Measurements from ENCODE around the gene CDO1. TPM values are rescaled to one million over a fixed set of nuclear protein-coding genes. Genes with fewer than 3 reads are reported as not detected.

Gene CDO1
- total and polyA plus RNA-seq, 9 of the 15 experiments (the other 6 are each of a cell fraction or from before 2014, with no cell fraction given): 0.16 to 0.22 TPM; not detected in 7

DNA sequence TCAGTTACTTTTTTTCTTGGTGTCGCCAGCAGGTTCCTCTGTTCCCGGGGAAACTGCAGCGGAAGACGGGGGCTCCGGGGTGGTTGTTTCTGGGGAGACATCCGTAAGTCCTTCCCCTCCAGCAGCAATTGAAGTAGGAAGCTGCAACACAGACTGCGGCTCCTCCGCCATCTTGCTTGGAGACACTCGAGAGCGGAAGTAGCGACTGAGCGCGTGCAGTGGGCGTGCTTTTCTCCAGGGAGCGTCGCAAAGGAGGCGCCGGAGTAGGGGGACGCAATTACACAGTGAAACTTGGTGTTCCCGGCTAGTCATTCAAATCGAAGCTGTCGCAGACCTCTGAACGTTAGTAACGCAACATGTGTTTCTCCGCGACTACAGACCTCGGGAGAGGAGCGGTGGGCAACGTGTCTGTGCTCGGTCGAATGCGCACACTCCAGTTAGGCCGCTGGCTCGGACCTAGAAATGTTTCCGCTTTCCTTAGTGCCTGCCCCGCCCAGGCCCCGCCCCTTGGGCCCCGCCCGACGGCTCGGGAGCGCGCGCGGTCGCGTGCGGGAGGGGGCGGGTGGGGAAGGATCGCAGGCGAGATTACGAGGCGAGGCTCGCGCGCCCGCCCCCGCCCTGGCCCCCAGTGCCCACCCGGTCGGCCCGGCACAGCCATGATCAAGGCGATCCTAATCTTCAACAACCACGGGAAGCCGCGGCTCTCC lies 25.1 kb upstream of the CDO1 start, which contains the start of the genes AP3S1 and ATG12 (continued):
- TF ChIP-seq, protein P1, sequence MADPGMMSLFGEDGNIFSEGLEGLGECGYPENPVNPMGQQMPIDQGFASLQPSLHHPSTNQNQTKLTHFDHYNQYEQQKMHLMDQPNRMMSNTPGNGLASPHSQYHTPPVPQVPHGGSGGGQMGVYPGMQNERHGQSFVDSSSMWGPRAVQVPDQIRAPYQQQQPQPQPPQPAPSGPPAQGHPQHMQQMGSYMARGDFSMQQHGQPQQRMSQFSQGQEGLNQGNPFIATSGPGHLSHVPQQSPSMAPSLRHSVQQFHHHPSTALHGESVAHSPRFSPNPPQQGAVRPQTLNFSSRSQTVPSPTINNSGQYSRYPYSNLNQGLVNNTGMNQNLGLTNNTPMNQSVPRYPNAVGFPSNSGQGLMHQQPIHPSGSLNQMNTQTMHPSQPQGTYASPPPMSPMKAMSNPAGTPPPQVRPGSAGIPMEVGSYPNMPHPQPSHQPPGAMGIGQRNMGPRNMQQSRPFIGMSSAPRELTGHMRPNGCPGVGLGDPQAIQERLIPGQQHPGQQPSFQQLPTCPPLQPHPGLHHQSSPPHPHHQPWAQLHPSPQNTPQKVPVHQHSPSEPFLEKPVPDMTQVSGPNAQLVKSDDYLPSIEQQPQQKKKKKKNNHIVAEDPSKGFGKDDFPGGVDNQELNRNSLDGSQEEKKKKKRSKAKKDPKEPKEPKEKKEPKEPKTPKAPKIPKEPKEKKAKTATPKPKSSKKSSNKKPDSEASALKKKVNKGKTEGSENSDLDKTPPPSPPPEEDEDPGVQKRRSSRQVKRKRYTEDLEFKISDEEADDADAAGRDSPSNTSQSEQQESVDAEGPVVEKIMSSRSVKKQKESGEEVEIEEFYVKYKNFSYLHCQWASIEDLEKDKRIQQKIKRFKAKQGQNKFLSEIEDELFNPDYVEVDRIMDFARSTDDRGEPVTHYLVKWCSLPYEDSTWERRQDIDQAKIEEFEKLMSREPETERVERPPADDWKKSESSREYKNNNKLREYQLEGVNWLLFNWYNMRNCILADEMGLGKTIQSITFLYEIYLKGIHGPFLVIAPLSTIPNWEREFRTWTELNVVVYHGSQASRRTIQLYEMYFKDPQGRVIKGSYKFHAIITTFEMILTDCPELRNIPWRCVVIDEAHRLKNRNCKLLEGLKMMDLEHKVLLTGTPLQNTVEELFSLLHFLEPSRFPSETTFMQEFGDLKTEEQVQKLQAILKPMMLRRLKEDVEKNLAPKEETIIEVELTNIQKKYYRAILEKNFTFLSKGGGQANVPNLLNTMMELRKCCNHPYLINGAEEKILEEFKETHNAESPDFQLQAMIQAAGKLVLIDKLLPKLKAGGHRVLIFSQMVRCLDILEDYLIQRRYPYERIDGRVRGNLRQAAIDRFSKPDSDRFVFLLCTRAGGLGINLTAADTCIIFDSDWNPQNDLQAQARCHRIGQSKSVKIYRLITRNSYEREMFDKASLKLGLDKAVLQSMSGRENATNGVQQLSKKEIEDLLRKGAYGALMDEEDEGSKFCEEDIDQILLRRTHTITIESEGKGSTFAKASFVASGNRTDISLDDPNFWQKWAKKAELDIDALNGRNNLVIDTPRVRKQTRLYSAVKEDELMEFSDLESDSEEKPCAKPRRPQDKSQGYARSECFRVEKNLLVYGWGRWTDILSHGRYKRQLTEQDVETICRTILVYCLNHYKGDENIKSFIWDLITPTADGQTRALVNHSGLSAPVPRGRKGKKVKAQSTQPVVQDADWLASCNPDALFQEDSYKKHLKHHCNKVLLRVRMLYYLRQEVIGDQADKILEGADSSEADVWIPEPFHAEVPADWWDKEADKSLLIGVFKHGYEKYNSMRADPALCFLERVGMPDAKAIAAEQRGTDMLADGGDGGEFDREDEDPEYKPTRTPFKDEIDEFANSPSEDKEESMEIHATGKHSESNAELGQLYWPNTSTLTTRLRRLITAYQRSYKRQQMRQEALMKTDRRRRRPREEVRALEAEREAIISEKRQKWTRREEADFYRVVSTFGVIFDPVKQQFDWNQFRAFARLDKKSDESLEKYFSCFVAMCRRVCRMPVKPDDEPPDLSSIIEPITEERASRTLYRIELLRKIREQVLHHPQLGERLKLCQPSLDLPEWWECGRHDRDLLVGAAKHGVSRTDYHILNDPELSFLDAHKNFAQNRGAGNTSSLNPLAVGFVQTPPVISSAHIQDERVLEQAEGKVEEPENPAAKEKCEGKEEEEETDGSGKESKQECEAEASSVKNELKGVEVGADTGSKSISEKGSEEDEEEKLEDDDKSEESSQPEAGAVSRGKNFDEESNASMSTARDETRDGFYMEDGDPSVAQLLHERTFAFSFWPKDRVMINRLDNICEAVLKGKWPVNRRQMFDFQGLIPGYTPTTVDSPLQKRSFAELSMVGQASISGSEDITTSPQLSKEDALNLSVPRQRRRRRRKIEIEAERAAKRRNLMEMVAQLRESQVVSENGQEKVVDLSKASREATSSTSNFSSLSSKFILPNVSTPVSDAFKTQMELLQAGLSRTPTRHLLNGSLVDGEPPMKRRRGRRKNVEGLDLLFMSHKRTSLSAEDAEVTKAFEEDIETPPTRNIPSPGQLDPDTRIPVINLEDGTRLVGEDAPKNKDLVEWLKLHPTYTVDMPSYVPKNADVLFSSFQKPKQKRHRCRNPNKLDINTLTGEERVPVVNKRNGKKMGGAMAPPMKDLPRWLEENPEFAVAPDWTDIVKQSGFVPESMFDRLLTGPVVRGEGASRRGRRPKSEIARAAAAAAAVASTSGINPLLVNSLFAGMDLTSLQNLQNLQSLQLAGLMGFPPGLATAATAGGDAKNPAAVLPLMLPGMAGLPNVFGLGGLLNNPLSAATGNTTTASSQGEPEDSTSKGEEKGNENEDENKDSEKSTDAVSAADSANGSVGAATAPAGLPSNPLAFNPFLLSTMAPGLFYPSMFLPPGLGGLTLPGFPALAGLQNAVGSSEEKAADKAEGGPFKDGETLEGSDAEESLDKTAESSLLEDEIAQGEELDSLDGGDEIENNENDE (IDR thresholded peaks at IDR 0.05; ENCODE audit: low read depth, low read length): no peak
- TF ChIP-seq ZNF717 (CRISPR knock-in tag; IDR thresholded peaks at IDR 0.05) (no peak), DACH1 (IDR thresholded peaks at IDR 0.05; ENCODE audit: partially characterized antibody) (no peak), CBX3 (IDR thresholded peaks at IDR 0.05; ENCODE audit: borderline replicate concordance in 1 of 2, low read length in 2 of 2) (no peak; a peak in 1 of 3 replicates), ZNF586 (CRISPR knock-in tag; conservative IDR thresholded peaks at IDR 0.05) (no peak; the same call in 1 of the 2 replicates), ZNF121 (CRISPR knock-in tag; conservative IDR thresholded peaks at IDR 0.05) (no peak), RBM34 (IDR thresholded peaks at IDR 0.05; ENCODE audit: borderline replicate concordance, insufficient read depth, low read length) (no peak), FOXM1 (IDR thresholded peaks at IDR 0.05; ENCODE audit: low read depth) (peak; percentile 80), FOXM1 (CRISPR knock-in tag; IDR thresholded peaks at IDR 0.05; ENCODE audit: low read depth) (0 out of 2 replicates have a peak, but pooled peaks have one; percentile 50)
